HEK293T (cell line): Measurements from ENCODE around the gene HDAC9.

Source experiments
- BHLHE40 ChIP-seq: fragments of 450-650 bp; IDR thresholded peaks from 2 replicates; pipeline ENCODE4 v1.6.1; 2016; ENCODE audit warnings: mild to moderate bottlenecking, moderate library complexity, borderline replicate concordance
- FOXA1 ChIP-seq: fragments of 450-650 bp; IDR thresholded peaks from 2 replicates; pipeline ENCODE4 v1.6.1; 2016; ENCODE audit warnings: mild to moderate bottlenecking
- FOXM1 ChIP-seq: fragments of 450-650 bp; IDR thresholded peaks from 2 replicates; pipeline ENCODE4 v1.6.1; 2017; ENCODE audit warnings: mild to moderate bottlenecking, borderline replicate concordance
- NFRKB ChIP-seq: fragments of 450-650 bp; IDR thresholded peaks from 2 replicates; pipeline ENCODE4 v1.6.1; 2016; ENCODE audit warnings: mild to moderate bottlenecking, moderate library complexity
- SP1 ChIP-seq: fragments of 450-650 bp; IDR thresholded peaks from 2 replicates; pipeline ENCODE4 v1.6.1; 2017
- SUZ12 ChIP-seq: fragments of 450-650 bp; IDR thresholded peaks from 2 replicates; pipeline ENCODE4 v1.6.1; 2016; ENCODE audit warnings: mild to moderate bottlenecking

DNA sequence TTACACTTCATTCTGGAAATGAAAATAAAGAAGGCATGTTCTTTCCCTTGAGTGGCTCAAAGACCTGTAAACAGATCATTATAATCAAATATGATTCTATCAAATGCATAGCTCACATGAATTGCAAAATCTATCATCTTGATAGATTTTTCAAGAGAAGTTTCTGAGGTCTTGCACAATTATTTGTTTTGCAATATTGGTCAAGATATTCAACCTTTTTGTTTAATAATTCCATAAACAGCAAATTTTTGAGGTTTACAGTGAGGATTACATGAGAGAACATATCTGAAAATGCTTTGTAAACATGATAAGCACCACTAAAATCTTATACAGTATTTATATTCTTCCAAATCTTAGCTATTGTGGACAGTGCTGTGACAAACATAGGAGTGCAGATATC lies 160.8 kb downstream of the HDAC9 start:
- TF ChIP-seq FOXA1 (no peak), NFRKB (no peak), SP1 (no peak), BHLHE40 (no peak), SUZ12 (no peak), FOXM1 (no peak)
